ENCODE measurements around the gene SYT9.
"Not testable (repeated sequence)": the region's sequence is repeated elsewhere in the genome, so short reads cannot be mapped to it uniquely, and the experiment has no call there.

SYT9 gene

GRCh38 chr11:7272373-7272772 is 20.7 kb downstream of the SYT9 start:
- no peak for DNase-seq (ENCODE audit: low read depth in 3 of 3)

- DNase-seq (ENCODE audit: low read depth in 3 of 3), result no peak
These were observed 23.4 kb downstream of the SYT9 start for GRCh38 chr11:7275133-7275532.

GRCh38 chr11:7278314-7278917 is 26.7 kb downstream of the SYT9 start:
- DNase-seq (ENCODE audit: low read depth in 3 of 3), result no peak

GRCh38 chr11:7279676-7280075 is 28.0 kb downstream of the SYT9 start:
- DNase-seq (ENCODE audit: low read depth in 3 of 3), result no peak

GRCh38 chr11:7281079-7281478 is 29.4 kb downstream of the SYT9 start:
- no peak for DNase-seq (ENCODE audit: low read depth in 3 of 3)

GRCh38 chr11:7281809-7282208 is 30.1 kb downstream of the SYT9 start:
- no peak for DNase-seq (ENCODE audit: low read depth in 3 of 3)

- DNase-seq (ENCODE audit: low read depth in 3 of 3), result no peak
These were observed 34.5 kb downstream of the SYT9 start for GRCh38 chr11:7286178-7286577.

GRCh38 chr11:7291100-7291829 is 39.6 kb downstream of the SYT9 start:
- DNase-seq (ENCODE audit: low read depth in 3 of 3), result no peak

- DNase-seq (ENCODE audit: low read depth in 3 of 3), result no peak
These were observed 41.2 kb downstream of the SYT9 start for GRCh38 chr11:7292922-7293321.

GRCh38 chr11:7299393-7299792 is 47.7 kb downstream of the SYT9 start:
- DNase-seq (ENCODE audit: low read depth in 3 of 3), result no peak

- DNase-seq (ENCODE audit: low read depth in 3 of 3), result no peak
These were observed 48.6 kb downstream of the SYT9 start for GRCh38 chr11:7300281-7300680.

- no peak for DNase-seq (ENCODE audit: low read depth in 3 of 3)
These were observed 51.4 kb downstream of the SYT9 start for GRCh38 chr11:7303146-7303545.

- DNase-seq (ENCODE audit: low read depth in 3 of 3), result no peak
These were observed 55.2 kb downstream of the SYT9 start for GRCh38 chr11:7306900-7307299.

GRCh38 chr11:7307836-7308235 is 56.1 kb downstream of the SYT9 start:
- DNase-seq (ENCODE audit: low read depth in 3 of 3), result no peak

GRCh38 chr11:7311903-7312302 is 60.2 kb downstream of the SYT9 start:
- no peak for DNase-seq (ENCODE audit: low read depth in 3 of 3)

GRCh38 chr11:7314811-7315604 is 63.3 kb downstream of the SYT9 start:
- DNase-seq (ENCODE audit: low read depth in 3 of 3), result no peak

- no peak for DNase-seq (ENCODE audit: low read depth in 3 of 3)
These were observed 67.8 kb downstream of the SYT9 start for GRCh38 chr11:7319501-7319900.

- no peak for DNase-seq (ENCODE audit: low read depth in 3 of 3)
These were observed 68.6 kb downstream of the SYT9 start for GRCh38 chr11:7320306-7320705.

GRCh38 chr11:7321473-7322450 is 70.1 kb downstream of the SYT9 start:
- no peak for DNase-seq (ENCODE audit: low read depth in 3 of 3)

GRCh38 chr11:7332451-7332850 is 80.7 kb downstream of the SYT9 start:
- DNase-seq (ENCODE audit: low read depth in 3 of 3), result no peak

- no peak for DNase-seq (ENCODE audit: low read depth in 3 of 3)
These were observed 81.3 kb downstream of the SYT9 start for GRCh38 chr11:7332962-7333361.

- not testable (repeated sequence) for DNase-seq (ENCODE audit: low read depth in 3 of 3)
These were observed 83.7 kb downstream of the SYT9 start for GRCh38 chr11:7335442-7335841.
